Ishikawa (cell line): ENCODE measurements around the gene MTUS2.

Source experiments
- EP300 ChIP-seq: IDR thresholded peaks from 2 replicates; pipeline ENCODE4 v1.6.1; 2012; ENCODE audit warnings: borderline replicate concordance
- ZBTB7A ChIP-seq: IDR thresholded peaks from 2 replicates; pipeline ENCODE4 v1.6.1; 2012; ENCODE audit warnings: low read depth

DNA sequence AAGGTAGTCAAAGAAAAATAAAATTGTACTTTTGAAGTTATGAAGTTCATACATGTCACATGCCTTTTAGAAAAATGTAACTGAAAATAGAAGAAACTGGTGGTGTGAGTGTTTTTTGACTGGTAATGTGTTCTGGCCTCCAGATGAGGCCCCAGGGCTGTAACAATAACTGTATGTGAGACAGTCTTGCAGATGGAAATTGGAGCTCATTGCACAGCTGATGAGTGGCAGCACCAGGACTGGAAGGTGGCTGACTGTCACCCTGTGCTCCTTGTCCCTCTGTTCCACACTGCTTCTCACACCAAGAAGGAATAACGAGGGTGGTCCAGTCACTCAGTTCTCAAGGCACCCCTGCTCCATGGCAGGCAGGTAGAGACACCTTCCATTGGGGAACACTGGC, 559.7 kb downstream of the MTUS2 start:
- TF ChIP-seq EP300 (no peak), ZBTB7A (no peak)
